NCI-H526 treated with DMSO at 0.1 percent for 48 hours (cell line): ENCODE data around the gene HSD17B1.

Experiments used
- DNase-seq: peaks from one replicate; lab custom pipeline; 2025; lab: John Stamatoyannopoulos, UW

HSD17B1 gene

DNA sequence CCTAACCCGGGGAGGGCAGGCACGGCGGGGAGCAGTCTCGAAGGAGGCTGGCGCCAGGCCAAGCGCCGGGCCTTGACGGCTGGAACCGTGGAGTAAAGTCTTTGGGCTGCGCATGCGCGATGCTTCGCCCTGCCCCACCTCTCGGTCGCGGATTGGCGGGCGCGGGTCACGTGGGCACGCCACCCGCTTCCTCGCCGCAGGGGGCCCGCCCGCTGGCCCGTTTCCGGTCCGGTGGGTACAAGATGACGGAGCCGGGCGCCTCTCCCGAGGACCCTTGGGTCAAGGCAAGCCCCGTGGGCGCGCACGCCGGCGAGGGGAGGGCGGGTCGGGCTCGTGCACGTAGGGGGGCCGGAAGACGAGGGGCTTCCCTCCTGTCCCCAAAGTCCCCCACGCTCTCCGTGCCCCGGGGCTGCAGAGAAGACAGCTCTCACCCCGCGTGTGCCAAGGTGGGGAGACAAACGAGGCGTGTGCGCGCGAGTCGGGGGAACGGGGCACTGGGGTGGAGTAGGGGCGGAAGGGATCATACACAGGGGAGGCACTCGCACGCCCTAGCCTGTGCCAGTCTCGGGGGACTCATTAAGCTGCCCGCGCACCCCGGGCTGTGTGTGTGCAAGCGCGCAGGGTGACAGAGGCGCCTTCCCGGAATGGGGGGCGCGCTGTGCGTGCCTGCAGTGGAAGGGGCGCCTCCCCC lies 14.3 kb downstream of the HSD17B1 start, which contains the start of gene MLX:
Gene MLX, plus strand, starts transcription at position 218 of the 691 bp plus-strand sequence. Its CDS starts 25 bp downstream, at position 243.
- peak; percentile 74 for DNase-seq

DNA sequence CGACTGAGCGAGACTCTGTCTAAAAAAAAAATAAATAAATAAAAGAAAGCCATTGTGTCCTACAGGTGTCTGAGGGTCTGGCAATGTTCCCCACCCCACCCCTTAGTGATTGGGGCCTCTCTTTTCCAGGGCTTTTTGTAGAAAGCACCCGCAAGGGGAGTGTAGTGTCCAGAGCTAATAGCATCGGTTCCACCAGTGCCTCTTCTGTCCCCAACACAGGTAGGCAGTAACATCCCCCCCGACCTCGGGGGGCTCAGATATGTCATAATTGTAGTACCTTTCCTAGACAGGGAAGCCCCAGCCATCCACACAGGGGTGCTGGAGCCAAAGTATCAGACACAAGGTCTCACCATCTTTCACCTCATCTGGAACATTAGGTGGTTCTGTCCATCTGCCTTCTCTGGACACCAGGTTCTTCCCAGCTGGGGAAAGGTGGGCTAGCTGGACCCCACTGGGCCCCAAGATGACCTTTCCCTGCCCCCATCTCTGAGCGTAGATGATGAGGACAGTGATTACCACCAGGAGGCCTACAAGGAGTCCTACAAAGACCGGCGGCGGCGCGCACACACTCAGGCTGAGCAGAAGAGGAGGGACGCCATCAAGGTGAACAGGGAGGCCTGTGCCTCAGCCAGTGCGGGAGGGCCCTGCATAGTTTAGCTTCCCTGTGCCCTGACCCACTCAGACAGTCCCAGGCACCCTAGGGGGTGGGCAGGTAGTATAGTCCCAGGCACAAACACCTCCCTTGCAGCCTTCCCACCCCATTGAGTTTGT lies 15.8 kb downstream of the HSD17B1 start:
- DNase-seq: no peak

DNA sequence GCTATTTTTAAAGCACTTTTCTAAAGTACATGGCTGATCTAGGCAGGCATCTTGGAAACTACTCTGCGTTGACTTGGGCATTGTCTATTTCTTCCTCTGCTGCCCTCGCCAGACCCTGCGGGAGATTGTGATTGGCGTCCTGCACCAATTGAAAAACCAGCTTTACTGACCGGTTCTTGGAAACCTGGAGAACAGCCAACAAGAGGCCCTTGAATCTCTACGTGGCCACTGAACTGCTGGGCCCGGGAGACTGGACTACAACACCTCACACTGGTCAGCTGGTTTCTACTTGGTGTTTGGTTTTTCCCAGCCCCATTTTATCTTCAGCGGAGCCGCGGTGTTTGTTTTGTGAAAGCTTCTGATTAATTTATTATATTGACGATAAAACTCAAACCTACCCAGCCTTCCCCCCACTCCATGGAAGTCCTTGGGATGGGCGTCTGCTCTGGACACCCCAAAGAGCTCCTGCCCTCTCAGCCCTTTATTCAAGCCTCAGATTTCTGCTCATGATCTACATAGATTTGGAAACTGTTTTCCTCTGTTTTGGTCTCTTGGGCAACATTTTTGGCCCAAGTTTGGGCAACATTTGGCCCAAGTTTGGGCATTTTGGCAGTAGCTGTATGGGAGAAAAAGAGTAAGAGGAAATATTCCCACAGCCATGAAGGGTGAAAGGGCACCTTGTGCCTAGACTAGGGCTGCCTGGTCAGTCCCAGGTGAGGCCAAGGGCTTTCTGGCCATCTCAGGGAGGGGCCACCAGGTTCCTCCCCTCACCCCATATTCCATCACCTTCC lies 18.9 kb downstream of the HSD17B1 start:
- DNase-seq: no peak

DNA sequence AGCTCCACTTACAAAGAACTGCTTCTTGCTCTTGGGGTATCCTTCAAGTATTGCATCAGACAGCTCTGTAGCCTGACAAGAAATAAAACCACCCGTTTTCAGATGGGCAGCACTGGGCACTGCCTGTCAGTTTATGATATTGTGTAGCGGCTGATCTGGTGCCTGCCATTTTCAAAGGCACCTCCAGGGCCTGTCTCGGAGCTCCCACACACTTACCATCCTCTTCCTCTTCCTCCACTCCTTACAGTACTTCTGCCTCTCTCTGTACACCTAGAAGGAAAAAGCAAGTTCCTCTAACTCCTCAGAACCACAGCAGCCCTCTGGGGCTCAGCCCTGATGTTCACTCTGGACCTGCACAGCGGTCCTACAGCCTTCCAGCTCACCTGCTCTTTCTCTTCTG lies 20.4 kb downstream of the HSD17B1 start:
- DNase-seq: no peak

DNA sequence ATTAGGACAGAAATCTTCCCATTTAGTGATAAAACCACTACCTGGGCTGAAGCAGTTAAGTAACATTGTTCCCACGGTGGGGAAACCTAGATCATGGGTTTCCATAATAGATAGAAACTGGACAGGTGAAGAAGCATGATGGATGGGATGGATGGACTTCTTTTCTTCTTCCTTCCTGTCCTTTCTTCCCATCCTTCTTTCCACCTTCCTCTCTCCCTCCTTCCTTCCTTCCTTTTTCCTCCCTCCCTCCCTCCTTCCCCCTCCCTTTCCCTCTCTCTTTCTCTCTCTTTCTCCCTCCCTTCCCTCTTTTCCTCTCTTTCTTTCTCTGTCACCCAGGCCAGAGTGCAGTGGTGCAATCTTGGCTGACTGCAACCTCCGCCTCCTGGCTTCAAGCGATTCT lies 21.7 kb downstream of the HSD17B1 start:
- no peak for DNase-seq

DNA sequence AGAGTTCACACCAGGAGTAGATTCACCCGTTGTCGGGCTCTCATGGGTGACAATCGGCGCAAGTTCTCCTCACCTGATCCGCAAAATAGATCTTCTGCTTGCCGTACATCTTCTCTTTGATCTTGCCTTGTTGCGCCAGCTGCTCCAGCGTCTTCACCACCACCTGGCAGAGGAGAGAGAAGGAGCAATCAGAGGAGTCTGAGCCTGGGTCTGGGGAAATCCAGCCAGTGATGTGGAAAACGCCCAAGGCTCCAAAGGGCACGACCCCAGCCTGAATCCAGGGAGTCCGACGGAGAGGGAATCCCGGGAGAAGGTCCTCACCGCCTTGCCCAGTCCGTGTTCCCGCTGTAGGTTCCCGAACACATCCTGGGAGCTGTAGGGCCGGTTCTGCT lies 24.4 kb downstream of the HSD17B1 start:
- DNase-seq: no peak

DNA sequence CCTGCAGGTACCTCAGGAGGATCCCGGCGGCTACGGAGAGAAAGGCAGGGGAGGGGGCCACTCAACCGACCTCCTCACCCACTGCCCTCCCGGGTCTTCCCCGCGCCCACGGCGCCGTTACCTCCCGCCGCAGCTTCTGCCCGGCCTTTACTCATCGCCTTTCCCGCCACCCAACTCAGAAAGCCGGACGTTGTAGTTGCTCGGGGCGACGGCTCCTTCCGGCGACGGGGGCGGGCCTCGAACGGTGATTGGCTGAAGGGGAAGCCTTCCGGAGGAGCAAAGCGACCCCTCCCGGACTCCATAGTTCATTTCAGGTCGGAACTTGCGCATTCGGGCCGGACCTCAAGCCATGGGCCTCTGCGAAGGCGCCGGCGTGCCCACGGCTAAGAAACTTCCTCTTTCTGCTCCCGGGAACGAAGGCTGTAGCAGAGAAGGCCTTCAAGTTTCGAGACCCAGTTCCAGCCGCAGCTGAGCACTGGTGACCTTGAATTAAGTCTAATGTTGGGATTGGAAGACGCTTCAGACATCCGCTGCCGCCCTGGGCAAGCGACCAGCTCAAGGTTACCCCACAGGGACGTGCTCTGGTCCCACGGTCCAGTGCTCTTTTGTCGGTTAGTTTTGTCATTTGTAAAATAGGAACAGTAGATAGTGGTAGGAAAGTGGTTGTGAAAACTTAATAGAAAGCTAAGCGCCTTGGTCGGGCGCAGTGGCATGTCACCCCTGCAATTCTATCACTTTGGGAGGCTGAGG lies 25.0 kb downstream of the HSD17B1 start, which contains the start of gene PSMC3IP:
Gene PSMC3IP, minus strand, starts transcription at position 198 of the 750 bp plus-strand sequence. Its CDS starts 43 bp downstream, at position 155.
- DNase-seq: peak; percentile 84

DNA sequence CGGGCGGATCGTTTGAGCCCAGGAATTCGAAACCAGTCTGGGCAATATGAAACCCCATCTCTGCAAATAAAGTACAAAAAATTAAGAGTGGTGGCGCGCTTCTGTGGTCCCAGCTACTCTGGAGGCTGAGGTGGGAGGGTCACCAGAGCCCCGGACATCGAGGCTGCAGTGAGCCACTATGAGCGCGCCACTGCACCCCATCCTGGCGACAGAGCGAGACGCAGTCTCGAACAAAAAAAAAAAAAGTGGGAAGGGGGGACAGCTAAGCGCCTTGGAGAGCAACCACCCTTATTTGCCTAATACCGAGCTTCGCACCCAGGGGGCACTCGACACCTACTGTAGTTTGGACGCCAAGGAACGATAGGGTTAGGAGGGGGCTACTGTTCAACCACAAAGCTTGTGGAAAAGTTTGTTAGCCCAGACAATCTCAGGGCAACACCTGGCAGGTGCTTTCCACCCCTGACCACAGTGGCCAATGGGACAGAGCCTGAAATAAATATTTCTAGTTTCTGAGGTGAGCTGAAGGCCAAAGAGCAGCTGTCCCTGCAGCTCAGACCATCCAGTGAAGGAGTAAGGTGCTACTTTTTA lies 25.7 kb downstream of the HSD17B1 start:
- peak; percentile 52 for DNase-seq

DNA sequence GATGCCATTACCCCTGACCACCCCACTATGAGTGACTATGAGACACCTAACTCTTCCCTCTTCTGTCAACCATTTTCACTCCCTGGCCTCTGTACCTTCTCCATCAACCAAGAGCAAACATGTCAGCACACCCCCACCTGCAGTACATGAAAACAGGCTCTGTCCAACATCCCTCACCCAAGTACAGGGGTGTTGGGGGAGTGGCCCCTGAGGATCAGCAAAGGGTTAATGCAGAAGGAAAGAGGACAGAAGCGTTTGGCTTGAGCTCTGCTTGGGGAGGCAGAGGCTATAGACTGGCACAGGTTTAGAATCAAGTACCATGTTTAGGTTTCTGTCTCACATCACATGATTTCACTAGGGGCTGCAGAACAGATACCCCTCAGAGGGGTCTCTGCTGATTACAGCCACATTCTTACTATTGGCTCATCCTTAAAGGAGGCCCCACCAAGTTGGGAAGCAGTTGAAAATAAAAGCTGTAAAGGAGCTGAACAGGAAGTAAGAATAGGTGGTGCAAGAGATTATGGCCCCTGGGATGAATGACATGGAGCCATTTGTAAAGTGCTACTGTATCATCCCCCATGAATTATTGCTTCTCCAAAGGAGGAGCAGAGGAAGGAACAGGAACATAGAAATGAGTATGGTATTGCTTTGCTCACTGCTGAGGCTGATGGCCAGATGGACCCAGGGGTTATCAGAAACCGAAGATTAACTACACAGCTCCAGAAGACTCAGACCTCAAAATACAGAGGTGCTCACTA lies 27.2 kb downstream of the HSD17B1 start:
- no peak for DNase-seq

DNA sequence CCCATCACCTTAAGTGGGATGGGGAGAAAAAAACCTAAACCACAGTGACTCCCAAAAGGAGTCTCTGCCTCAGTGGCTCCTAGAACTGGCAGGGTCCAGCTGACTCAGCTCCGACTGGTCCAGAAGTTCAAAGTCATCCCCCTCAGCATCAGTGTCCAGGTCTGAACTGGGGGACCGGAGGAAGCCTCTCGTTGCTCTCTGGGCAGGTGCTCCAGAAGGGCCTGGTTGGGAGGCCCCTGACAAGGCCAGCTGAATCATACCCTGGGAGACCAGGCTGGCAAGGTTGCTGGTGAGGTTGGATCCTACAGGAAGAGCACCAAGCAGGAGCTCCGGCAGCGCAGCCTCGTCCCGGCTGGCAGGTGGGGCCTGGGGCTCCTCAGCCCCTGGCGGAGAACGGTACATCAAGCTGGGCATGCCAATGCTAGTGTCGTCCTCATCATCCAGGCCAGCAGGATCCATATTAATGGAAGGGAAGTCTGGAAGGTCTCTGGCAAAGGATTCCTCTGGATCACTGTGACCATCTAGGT lies 29.1 kb downstream of the HSD17B1 start:
- DNase-seq: no peak

DNA sequence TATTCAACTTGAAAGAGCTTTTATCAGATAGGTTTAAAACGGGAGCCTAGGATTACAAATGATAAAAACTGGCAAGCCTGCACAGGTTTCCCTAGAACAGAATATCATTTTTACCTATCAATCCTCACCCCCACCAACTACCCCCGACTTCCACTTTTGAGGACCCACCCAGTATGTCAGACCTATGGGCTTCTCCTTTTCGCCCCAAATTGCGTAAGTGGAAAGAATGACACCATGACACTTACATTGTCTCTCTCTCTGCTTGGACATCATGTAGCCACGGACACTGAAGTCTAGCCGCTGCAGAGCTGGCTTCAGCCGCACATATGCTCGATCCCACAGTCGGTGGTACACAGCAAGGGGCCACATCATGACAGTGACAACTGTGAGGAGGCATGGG lies 32.2 kb downstream of the HSD17B1 start:
- no peak for DNase-seq

DNA sequence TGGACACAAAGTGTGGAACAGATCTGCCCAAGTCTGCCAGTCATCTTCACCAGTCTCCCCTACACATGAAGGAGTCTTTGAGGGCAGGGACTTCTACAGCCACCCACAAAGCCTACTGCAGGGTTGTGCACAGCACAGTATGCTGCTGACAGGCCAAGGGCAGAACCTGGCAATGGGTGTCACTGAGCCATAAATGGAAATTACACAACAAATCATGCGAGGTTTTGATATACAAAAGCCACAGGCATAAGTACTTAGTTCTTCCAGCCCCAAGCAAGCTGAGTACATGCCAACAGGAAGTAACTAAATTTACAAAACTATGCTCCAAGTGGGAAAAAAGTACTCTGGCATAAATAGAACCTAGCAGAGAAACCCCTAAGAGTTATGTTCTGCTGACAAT lies 32.6 kb downstream of the HSD17B1 start:
- DNase-seq: no peak

DNA sequence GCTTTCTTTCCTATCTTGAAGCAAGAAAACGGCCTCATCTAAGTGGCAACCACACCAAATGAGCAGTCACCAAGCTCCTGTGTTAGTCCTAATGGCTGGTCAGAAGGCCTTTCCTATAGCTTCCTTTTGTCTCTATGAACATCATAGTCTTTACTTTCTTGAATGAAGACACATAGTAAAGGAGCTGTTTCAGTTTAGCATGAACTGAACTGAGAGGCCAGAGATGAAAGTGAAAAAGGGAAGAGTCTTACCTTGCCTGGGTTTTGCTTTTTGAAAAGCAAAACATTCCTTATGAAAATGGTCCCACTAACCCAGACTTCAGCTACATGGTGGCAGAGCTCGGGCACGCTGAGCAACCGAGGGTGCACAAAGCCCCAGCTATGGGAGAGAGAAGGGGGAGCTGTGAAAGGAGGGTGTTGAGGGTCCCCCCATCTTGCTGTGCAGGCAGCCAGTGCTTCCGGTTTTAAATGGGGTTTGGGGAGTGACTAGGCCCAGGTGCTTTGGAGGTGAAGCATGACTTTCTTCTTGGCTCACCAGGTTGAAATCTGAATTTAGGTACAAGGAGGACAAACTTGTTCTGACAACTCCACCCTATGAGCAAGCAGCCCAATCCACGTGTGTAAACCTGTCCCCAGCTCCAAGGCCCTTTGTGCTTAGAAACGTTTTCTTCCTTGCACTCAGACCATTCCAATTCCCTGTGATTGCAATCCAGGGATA lies 33.9 kb downstream of the HSD17B1 start:
- no peak for DNase-seq

DNA sequence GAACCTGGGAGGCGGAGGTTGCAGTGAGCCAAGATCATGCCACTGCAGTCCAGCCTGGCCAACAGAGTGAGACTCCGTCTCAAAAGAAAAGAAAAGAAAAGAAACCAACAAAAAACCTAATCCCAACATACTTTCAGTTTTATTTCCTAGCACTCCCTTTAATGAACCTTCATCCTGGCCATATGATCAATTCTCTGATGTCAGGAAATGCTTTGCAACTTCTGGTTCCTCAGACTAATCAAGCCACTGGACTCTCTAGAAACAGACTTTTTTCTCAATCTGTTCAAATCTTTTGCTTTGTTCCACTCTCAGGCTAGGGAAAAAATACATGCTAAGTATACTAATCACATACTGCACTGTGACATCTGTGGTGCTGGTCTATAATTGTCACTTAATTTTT lies 38.2 kb downstream of the HSD17B1 start:
- DNase-seq: no peak

DNA sequence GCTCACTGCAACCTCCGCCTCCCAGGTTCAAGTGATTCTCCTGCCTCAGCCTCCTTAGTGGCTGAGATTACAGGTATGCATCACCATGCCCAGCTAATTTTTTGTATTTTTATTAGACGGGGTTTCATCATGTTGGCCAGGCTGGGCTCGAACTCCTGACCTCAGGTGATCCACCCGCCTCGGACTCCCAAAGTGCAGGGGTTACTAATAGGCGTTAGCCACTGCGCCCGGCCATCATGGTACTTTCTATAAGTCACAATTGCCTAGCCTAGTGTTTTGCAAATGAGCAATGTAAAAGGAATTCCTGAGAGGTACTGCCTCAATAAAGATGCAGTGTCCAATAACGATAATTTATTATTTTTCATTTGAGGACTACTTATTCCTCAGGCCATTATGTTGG lies 38.7 kb downstream of the HSD17B1 start:
- no peak for DNase-seq

DNA sequence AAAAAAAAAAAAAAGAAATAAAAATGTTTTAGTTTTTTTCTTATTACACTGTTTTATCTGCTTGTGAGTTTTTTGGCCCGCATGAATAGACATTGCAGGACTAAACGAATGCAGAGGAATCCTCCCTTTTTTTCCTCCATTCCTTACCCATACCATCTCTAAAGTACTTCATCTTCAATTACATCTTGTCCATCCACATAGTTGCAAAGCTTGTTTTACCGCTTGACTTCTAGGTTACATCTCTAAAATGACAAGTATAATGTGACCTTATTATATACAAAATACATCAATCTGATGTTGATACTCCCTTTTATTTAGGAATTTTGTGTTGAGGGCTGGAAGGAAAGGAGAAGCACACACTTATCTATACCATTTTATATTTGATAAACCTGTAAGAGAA lies 43.7 kb downstream of the HSD17B1 start:
- no peak for DNase-seq

DNA sequence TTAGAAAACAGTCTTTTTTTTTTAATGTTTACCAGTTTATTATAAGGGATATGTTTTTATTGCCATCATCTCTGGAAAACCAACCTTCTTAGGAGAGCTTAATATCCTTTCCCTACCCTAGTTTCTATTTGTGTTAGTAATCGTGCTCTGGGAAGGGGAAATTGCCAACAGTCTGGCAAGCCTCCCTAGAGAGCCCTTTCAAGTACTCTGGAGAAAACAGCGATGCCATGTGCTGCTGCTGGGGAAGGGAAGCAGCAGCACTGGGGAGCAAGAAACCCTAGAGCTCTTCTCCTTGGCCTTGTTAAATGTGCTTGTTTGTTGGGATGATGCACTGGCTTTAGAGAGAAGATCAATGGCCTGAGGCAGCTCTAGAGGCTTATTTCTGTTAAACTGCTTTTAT lies 46.2 kb downstream of the HSD17B1 start:
- DNase-seq: no peak

DNA sequence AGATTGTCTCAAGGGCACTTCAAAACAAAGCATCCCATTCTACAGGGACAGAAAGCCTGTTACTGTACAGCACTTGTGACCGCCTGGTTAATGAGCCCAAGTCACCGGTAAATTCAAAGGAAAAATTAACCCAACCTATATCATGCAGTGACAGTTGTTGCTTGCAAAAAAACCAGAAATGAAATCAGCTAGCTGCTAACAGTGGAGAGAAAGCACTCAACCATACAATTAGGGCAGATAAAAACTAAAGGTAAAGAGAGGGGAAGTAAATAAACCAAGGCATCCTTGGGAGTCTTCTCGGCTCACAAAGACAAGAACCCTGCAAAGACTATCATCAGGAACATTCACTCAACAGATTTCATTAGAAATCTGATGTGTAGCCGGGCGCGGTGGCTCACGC lies 50.6 kb downstream of the HSD17B1 start:
- no peak for DNase-seq
